HG03565 (cell line): ENCODE measurements around the gene ZNF618.

Experiments
- ATAC-seq: cut with Tn5 transposase; IDR thresholded peaks from one replicate; pipeline ENCODE4 v1.9.1; 2021; ENCODE audit warnings: mild to moderate bottlenecking, moderate library complexity; ENCODE audit not compliant: unreplicated experiment

ZNF618 gene

DNA sequence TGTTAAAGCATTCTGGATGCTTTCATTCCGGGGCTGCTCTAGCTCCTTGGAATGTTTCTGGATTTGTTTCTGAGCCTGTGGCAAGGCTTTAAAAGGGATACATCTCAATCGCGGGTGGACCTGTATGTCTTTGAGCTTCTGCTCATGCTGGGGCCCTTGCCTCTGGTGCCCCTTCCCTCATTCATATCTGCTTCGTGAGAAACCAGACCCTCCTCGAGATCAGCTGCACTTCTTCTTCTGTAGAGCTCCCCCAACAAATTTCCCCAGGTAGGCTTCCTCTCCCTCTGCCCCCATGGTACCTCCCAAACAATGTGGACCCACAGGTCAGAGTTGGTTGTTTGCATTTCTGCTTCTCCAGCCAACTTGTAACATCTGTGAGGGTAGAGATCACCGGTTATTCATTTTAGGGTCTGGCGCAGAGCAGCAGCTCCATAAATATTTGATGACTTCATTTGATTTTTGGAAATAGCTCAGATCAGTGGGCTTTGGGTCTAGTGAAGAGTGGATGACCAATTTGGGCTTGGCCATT lies 6.6 kb downstream of the ZNF618 start:
- no peak for ATAC-seq

DNA sequence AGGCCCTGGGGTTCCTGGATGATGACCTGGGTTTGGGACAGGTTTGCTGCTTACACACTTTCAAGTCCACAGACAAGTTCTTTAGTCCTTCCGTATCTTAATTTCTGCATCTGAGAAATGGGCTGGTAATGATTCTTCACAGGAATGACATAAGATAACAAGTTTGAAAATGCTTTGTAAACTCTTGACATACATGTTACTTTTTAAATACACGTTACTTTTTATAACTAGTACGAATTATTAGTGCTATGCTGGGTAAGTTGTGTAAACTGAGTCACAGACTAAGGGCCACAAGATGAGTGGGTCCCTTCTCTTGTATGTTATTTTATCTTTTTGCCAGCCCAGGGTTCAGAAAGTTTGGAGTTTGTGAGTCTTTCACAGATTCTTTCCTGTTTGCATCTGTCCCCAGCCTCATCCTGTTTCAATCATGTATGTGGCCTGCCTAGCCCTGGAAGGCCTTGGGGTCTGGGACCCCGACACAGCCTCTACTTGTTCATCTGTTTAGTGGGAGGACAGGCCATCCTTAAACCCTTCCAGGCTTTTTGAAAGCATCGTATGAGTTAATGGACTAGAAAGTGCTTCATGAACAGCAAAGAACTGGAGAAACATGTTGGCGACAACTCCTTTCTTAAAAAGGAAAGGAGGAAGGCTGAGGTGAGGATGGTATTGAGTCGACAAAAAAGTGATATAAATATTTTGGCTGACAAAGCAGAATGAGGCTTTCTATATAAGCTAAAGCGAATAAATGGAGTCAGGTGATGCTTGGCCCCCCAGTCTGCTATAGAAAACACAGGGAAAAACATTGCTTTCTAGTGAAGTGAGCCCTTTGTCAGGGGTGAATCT lies 9.3 kb downstream of the ZNF618 start:
- no peak for ATAC-seq

DNA sequence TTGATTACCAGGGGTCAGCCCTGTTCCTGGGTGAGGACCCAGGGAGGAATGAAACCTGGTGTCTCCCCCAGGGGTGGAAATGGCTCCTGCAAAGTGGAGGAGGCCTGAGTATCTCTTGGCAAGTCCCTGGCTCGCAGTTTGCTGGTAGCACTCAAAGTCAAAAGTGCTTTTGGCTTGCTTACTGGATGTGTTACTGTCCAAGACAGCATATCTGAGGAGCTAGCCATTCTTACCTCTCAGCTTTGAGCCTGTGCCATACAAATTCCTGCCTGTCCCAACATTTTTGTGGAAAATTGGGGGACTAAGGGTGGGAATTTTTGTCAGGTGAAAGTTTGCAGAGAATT lies 9.9 kb downstream of the ZNF618 start:
- no peak for ATAC-seq

DNA sequence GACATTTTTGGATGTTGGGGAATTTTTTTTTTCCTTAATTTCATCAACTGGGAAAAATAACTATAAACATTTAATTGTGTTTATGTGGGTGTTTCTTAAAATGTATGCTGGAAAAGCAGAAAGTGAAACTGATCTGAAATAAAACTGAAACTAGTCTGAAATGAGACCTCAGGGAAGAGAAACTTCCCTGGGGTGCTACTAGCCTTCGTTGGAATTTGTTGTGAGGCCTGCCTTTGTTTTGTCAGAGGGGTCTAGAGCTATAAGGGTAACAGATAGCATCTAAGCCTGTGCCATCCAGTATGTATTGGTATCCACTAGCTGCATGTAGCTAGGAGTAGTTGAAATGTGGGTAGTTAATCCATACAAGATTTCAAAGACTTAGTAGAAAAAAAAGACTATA lies 10.4 kb downstream of the ZNF618 start:
- ATAC-seq, result no peak

DNA sequence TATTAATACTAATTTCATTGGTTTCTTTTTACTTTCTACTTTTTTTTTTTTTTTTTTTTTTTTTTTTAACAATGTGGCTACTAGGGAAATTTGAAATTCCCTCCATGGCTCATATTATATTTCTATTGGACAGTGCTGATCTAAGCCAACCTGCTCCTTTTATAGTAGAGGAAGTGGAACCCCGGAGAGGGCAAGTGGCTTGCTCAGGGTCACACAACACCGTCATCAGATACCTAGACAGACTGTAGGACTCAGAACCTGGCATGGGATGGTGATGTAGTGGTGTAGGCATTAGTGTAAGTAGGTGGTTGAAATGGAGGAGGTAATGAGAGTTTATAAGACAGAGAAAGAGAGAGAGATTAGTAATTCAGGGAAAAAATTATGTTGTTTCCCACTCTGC lies 10.8 kb downstream of the ZNF618 start:
- ATAC-seq, result no peak

DNA sequence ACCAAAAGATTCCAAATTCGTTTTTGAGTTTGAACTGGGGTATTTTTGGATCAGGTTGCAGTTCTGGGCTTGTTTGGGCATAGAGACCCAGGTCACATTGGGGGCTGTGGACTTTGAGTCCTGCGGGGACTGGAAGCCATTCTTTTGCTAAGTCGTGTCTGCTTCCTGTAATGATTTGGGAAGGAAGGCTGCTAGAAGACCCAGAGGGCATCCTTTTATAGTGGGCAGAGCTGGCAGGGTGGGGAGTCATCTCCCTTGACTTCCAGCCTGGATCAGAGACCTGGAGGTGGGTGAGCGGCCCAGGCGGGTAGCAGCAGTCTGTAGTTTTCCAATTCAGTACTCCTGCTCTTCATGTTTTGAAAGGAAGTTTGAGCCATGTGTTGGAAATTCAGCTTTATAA lies 11.3 kb downstream of the ZNF618 start:
- no peak for ATAC-seq

DNA sequence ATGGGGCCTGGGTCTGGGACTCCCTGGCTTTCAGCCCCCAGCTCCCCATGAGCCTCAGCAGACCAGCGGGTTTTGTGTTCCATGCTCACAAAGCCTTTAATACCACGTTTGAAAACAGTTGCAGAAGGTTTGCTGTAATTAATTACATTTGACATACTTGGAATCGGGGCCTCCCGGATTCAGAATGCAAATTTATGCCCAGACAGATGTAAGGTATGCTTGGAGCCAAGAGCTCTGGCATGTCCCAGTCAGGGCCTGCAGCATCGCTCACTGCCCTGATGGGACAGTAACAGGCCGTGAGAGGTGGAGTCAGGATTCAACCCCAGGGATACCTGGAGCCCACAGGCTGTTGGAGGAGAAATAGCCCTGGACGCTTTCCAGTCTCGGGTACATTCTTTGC lies 12.2 kb downstream of the ZNF618 start:
- no peak for ATAC-seq

DNA sequence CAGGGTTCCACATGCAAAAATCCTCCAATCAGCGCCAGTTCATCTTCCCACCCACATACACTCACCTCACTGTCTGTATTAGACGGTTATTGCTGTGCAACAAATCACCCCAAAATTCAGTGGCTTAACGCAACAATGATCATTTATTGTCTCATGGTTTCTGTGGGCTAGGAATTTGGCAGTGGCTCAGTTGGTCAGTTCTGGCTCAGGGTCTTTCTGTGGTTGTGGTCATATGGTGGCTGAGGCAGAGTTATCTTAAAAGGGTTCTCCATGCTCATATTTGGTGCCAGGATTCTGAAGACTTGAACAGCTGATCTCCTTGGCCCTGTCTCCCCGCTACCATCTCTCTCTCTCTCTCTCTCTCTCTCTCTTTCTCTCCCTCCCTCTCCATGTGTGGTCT lies 12.9 kb downstream of the ZNF618 start:
- no peak for ATAC-seq

DNA sequence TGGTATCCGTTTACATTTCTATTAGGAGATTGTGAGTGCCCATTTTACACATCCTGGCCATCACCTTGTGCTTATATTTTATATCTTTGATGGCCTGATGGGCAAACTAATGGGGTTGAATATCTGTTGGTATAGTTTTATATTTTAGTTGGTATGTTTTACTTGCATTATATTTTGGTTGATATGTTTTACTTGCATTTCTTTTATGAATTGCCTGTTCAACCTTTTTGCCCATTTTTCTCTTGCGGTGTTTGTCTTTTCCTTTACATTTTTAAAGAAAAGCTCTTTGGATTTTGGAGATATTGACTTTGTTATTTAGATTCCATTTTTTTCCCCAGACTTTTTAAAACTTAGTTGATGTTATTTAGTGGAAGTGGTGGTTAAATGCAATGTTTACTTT lies 14.6 kb downstream of the ZNF618 start:
- no peak for ATAC-seq

DNA sequence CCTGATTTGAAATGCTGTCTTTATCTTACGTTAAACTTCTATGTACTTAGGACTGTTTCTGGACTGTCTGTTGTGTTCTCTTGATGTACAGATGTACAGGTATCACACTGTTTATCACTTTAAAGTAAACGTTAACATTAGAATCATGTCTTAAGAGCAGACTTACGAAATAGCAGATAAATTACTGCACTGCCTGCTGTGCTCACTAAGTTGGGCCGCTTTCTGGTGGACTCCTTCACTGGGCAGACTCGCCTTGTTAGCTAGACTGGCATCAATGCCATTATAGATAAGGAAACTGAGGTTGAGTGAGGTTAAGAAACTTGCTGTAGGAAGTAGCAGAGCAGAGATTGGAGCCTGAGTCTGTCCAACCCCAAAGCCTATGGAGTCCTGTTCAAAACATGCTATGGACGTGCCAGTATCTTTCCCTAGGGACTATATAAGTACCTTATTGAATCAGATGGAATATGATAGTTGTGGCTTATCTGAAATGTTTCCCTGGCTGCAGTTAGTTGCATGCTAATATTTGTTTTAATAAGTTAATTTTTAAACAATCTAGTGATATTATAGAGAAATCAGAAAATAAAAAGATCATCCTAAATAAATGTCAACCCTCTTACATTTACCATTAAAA lies 16.9 kb downstream of the ZNF618 start:
- ATAC-seq, result no peak

DNA sequence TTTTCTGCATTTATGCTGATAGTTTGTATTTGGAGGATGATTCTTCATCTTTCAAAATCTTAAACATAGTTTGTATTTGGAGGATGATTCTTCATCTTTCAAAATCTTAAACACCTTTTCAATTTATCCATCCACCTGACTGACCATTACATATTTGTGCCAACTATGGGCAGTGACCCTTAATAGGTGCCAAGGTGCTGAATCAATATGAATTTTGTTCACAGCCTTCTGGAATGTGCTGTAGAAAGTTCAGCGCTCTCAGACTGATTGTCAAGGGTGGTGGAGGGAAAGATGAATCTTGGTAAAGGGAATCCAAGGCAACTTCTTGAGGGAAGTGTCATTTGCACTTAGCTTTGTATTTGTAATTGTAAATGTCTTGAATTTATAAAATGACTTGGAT lies 18.1 kb downstream of the ZNF618 start:
- ATAC-seq, result no peak

DNA sequence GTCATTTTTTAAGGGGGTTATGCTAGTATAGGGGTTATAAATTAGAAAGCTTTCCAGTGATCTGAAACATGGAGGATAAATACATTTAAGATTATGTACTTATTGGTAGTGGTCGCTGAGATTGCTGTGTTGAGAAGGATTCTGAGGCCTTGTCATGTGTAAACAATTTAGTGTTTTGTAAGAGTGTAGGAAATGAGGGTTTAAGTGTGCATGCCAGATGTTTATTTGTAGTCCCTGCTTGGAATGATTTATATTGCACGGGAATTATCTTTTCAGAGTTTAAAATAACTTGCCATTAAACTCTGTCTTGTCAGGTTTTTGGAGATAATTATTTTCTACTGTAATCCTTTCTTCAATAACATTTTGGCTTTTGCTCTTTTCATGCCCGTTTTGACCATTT lies 19.4 kb downstream of the ZNF618 start:
- no peak for ATAC-seq

DNA sequence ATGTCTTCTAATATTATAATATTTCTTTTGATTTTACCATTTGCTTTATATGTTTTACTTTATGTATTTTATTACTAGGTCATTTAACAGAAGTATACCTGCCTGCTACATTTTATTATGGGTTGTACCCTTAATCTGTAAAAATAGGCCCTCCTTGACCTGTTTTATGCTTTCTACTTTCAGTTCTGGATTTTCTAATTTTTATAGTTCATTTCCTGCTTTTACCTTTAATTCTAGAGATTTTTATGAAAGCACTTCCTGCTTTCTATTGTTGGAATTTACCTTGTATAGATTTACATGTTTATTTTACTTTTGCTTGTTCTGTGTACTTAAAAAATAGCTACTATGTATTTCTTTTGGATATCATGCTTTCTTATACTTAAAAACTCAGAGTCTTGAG lies 20.6 kb downstream of the ZNF618 start:
- ATAC-seq, result no peak

DNA sequence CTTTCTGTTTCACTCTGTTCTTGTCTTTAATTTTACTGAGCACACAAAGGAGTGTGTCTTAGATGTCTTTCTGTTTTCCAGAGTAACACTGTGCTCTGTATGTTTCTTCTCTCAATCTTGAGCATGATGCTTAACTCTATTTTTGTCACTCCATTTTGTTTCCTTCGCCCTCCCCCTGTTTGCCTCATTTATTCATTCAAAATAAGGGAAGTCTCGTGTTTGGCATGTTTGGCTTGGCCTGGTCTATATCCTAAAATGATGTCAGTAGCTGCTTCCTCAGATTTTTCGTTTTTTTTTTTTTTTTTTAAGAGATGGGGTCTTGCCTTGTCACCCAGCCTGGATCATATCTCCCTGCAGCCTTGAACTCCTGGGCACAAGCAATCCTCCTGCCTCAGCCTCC lies 22.0 kb downstream of the ZNF618 start:
- ATAC-seq, result no peak

DNA sequence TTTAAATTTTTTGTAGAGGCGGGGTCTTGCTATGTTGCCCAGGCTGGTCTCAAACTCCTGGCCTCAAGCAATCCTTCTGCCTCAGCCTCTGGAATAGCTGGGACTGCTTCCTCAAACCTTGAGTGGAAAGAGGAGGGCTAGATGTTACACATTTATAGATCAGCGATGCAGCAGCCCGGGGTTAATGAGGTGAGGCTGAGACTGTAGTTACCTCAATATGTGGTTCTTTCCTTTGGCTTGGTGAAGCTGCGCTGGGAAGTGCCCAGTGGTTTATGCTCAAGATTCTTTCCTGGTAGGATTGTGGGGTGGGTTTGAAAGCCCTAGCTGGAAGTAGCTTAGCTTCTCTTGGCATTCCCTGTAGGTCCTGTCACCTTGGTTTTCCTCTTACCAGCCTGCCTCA lies 22.5 kb downstream of the ZNF618 start:
- no peak for ATAC-seq

DNA sequence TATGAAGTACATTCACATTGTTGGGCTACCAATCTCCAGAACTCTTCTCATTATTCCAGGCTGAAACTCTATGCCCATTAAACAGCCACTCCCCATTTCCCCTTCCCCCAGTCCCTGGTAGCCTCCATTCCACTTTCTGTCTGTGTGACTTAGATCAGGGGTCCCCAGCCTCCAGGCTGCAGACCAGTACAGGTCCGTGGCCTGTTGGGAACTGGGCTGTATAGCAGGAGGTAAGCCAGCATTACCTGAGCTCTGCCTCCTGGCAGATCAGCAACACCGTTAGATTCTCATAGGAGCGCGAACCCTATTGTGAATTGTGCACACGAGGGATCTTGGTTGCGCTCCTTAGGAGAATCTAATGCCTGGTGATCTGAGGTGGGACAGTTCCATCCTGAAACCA lies 23.1 kb downstream of the ZNF618 start:
- ATAC-seq, result no peak

DNA sequence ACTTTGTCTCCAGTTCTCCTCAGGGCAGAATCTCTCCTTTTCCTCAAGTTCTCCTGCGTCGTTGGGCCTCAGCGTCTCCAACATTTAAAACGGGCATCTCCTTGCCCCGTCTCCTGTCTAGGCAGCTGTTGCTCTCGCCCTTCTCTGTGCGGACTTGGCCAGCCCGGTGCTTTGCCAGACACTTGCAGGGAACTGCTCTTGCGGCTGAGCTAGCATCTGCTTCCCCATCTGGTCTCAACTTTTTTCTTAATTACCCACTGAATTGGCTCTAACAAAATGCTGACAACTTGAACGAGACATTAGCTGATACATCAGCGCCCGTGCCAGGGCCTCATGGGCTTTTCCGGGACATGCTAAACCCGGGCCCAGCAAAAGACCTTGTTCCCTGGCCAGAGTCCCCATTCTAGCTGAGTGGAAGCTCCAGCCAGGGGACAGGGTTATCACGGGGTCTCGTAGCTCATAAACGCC lies 25.1 kb downstream of the ZNF618 start:
- ATAC-seq, result no peak

DNA sequence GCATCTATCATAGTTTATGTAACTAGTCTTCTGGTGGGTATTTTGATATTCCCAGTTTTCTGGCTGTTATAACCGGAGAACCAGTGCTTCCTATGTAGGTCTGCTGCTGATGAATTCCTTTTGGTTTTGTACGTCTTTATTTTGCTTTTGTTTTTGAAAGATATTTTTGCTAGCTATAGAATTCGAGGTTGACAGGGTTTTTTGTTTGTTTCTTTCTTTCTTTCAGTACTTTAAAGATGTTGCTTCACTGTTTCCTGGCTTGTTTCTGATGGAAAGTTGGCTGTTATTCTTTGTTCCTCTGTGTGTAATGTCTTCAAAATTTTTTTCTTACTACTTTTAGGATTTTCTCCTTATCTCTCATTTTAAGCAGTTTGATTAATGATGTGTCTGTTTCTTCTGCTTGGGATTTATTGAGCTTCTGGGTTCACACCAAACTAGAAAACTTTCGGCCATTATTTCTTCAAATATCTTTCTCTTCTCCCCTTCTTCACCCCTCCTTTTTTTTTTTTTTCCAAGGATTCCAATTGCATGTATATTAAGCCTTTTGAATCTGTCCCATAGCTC lies 27.5 kb downstream of the ZNF618 start:
- no peak for ATAC-seq

DNA sequence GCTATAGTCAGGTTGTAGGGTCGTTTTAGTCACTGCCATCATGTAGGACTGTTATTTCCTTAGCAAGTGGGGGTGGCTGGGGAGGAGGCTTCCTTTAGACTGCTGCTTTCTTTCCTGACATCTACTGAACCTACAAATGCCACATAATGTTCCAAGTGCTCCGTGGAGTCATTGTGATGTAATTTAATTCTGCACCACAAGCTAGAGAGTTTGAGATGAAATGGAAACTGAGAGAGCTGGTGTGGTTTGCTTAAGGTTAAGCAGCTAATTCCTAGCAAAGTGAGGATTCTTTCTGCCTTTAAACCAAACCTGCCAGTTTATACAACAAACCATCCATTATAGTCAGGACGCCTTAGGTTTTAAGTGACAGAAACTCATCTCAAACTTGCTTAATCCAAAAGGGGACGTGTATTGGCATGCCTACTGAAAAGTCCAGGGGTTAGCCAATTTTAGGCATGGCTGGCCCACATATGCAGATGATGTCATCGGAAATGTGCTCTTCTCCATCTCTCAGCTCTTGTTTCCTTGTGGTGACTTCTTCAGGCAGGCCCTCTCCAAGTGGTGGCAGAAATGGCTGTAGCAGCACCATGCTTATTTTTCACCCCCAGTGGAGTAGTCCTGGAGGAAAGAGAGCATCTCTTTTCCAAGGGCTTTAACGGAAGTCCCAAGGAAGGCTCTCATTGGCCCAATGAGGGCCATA lies 30.5 kb downstream of the ZNF618 start:
- no peak for ATAC-seq

DNA sequence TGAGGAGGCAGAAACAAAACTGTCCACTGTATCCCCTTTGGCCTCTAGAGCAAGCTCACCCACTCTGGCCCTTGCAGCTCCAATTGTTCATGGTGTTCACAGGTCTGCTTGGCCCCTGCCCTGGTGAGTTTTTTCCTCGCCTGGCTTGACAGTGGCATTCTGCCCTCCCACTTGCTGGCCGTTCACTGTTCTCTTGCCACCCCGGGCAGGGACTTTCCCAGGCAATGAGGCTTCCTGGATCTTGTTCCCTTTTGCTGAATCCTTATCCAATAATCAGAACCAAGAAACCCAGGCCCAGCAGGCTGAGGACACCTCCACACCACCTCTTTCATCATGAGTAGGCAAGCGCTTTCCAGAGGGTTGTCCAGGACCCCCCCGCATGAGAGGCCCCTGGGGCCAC lies 31.2 kb downstream of the ZNF618 start:
- ATAC-seq, result no peak

DNA sequence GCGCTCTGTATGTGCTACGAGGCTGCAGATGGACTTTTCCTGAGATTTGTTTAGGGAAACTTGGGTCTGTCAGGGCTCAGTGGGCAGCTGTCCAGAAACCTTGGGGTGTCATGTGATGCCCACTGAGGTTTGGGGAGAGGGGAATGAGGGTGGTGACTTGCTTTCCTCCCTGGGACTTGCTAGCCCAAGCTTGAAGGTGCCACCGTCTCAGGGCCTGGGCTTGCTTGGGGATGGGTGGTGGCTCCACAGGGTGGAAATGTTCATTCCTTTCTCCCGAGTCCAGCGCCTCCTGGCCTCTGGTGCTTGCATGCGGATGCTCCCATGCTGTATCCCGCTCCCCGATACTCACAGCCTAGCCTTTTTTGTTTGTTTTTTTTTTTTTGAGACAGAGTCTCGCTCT lies 33.3 kb downstream of the ZNF618 start:
- no peak for ATAC-seq
